GM23338 (cell line): ENCODE results near the gene TCERG1L. TPM values are rescaled to one million over a fixed set of nuclear protein-coding genes. Genes with fewer than 3 reads are reported as not detected.

Experiments
- ATAC-seq: fragments of 200-7000 bp; cut with Tn5 transposase; 3 replicates; pipeline ENCODE4 v1.9.1; 2020
- DNase-seq: peaks from one replicate; pipeline ENCODE4 v3.0.0-alpha.2; 2015; ENCODE audit warnings: low spot score
- H2AFZ ChIP-seq: fragments of 200-600 bp; sonication (generic); 2 replicates; pipeline ENCODE4 v1.8.0; 2016; ENCODE audit warnings: antibody characterized with exemption, mild to moderate bottlenecking, moderate library complexity
- H3F3A ChIP-seq: fragments of 200-600 bp; sonication (generic); replicated peaks from 2 replicates; pipeline ENCODE4 v1.8.0; 2017; ENCODE audit warnings: antibody characterized with exemption, mixed run types, low read depth
- H3K27ac ChIP-seq: fragments of 200-600 bp; sonication (generic); 2 replicates; pipeline ENCODE4 v1.6.1; 2016; ENCODE audit warnings: low read depth
- H3K27me3 ChIP-seq: fragments of 200-600 bp; sonication (generic); 2 replicates; pipeline ENCODE4 v1.8.0; 2016; ENCODE audit warnings: mild to moderate bottlenecking, mixed run types, moderate library complexity; ENCODE audit not compliant: insufficient read depth
- H3K36me3 ChIP-seq: fragments of 200-600 bp; sonication (generic); 2 replicates; pipeline ENCODE4 v1.8.0; 2016; ENCODE audit warnings: mild to moderate bottlenecking; ENCODE audit not compliant: insufficient read depth
- H3K4me1 ChIP-seq: fragments of 200-600 bp; sonication (generic); 2 replicates; pipeline ENCODE4 v1.8.0; 2016; ENCODE audit warnings: mild to moderate bottlenecking, moderate library complexity; ENCODE audit not compliant: insufficient read depth
- H3K4me2 ChIP-seq: fragments of 200-600 bp; sonication (generic); 2 replicates; pipeline ENCODE4 v1.7.1; 2017; ENCODE audit warnings: mixed run types
- H3K4me3 ChIP-seq: fragments of 200-600 bp; sonication (generic); 2 replicates; pipeline ENCODE4 v1.6.1; 2016; ENCODE audit warnings: mixed run types
- H3K79me2 ChIP-seq: fragments of 200-600 bp; sonication (generic); replicated peaks from 2 replicates; pipeline ENCODE4 v1.8.0; 2017; ENCODE audit warnings: mild to moderate bottlenecking; ENCODE audit not compliant: insufficient read depth
- H3K9me2 ChIP-seq: fragments of 200-600 bp; sonication (generic); 2 replicates; pipeline ENCODE4 v1.8.0; 2017; ENCODE audit not compliant: insufficient read depth
- H4K20me1 ChIP-seq: fragments of 200-600 bp; sonication (generic); replicated peaks from 2 replicates; pipeline ENCODE4 v1.8.0; 2017; ENCODE audit warnings: mild to moderate bottlenecking; ENCODE audit not compliant: insufficient read depth
- H3K27ac Mint-ChIP-seq: 2 replicates; pipeline ENCODE4 v1.8.0; 2020; ENCODE audit warnings: inconsistent platforms, mild to moderate bottlenecking, moderate library complexity, mixed read lengths
- H3K27me3 Mint-ChIP-seq: 3 replicates; pipeline ENCODE4 v1.8.0; 2022; ENCODE audit warnings: low read depth, mild to moderate bottlenecking, moderate library complexity, mixed read lengths, inconsistent platforms; ENCODE audit not compliant: insufficient read depth, poor library complexity
- H3K36me3 Mint-ChIP-seq: 3 replicates; pipeline ENCODE4 v1.8.0; 2021; ENCODE audit warnings: low read depth, mild to moderate bottlenecking, inconsistent platforms, moderate library complexity, mixed read lengths
- H3K4me1 Mint-ChIP-seq: 3 replicates; pipeline ENCODE4 v1.8.0; 2020; ENCODE audit warnings: mild to moderate bottlenecking, inconsistent platforms, mixed read lengths
- H3K4me3 Mint-ChIP-seq: 3 replicates; pipeline ENCODE4 v1.8.0; 2021; ENCODE audit warnings: moderate library complexity, mild to moderate bottlenecking, inconsistent platforms, mixed read lengths
- H3K9me3 Mint-ChIP-seq: 3 replicates; pipeline ENCODE4 v1.8.0; 2020; ENCODE audit warnings: moderate library complexity, mild to moderate bottlenecking, inconsistent platforms, mixed read lengths
- CREB1 ChIP-seq: fragments of 250-450 bp; sonication (Bioruptor Pico); IDR thresholded peaks from 2 replicates; pipeline ENCODE4 v1.5.0; 2020; ENCODE audit warnings: low read depth, mild to moderate bottlenecking, moderate library complexity
- CTCF ChIP-seq, 2 experiments: fragments of 200-600 bp in 1 of 2; sonication (generic) in 1 of 2; conservative IDR thresholded peaks; 2 replicates each; pipeline versions ENCODE4 v1.5.1 to v1.6.1; 2016 to 2017; ENCODE audit warnings: antibody characterized with exemption in 2 of 2, low read depth in 2 of 2, mild to moderate bottlenecking in 2 of 2, moderate library complexity in 1 of 2
- EZH2 ChIP-seq: fragments of 200-600 bp; sonication (generic); IDR thresholded peaks from one replicate; pipeline ENCODE4 v1.8.0; 2017; ENCODE audit warnings: antibody characterized with exemption, mild to moderate bottlenecking, low read depth; ENCODE audit not compliant: unreplicated experiment
- EZH2phosphoT487 ChIP-seq: fragments of 200-600 bp; sonication (generic); IDR thresholded peaks from one replicate; pipeline ENCODE4 v1.8.1; 2018; ENCODE audit warnings: antibody characterized with exemption; ENCODE audit not compliant: unreplicated experiment
- JUNB ChIP-seq: IDR thresholded peaks from one replicate; pipeline ENCODE4 v1.6.1; 2016; ENCODE audit warnings: antibody characterized with exemption; ENCODE audit not compliant: unreplicated experiment
- NANOG ChIP-seq: IDR thresholded peaks from 2 replicates; pipeline ENCODE4 v1.6.1; 2016; ENCODE audit warnings: antibody characterized with exemption, borderline replicate concordance
- POLR2AphosphoS5 ChIP-seq: IDR thresholded peaks from 2 replicates; pipeline ENCODE4 v1.6.1; 2016; ENCODE audit warnings: antibody characterized with exemption, low read depth
- STAT1 ChIP-seq: IDR thresholded peaks from one replicate; pipeline ENCODE4 v1.6.1; 2016; ENCODE audit warnings: antibody characterized with exemption; ENCODE audit not compliant: unreplicated experiment
- ZNF114 ChIP-seq: fragments of 250-450 bp; sonication (Bioruptor Pico); IDR thresholded peaks from 2 replicates; pipeline ENCODE4 v1.5.0; 2020; ENCODE audit warnings: mild to moderate bottlenecking, moderate library complexity
- polyA plus RNA-seq: library from polyadenylated mRNA; unstranded; fragments of >200 nt; fragmentation: Nextera tagmentation; extraction: Ambion mirVana; gene quantifications from 2 replicates; pipeline ENCODE4 v1.2.1, GENCODE V29; 2016
- total RNA-seq: library from RNA; depleted of rRNA; stranded (reverse); fragments of >200 nt; shearing (Covaris generic); gene quantifications from 2 replicates; pipeline ENCODE4 v1.2.3, GENCODE V29; 2014
- TF ChIP-seq, protein P1 (sequence below): fragments of 250-450 bp; sonication (Bioruptor Pico); IDR thresholded peaks from 2 replicates; pipeline ENCODE4 v1.5.0; 2020; ENCODE audit warnings: mild to moderate bottlenecking, moderate library complexity

Gene TCERG1L
- total and polyA plus RNA-seq, 2 experiments from 2014 or later = 3.9 to 5.5 TPM

DNA sequence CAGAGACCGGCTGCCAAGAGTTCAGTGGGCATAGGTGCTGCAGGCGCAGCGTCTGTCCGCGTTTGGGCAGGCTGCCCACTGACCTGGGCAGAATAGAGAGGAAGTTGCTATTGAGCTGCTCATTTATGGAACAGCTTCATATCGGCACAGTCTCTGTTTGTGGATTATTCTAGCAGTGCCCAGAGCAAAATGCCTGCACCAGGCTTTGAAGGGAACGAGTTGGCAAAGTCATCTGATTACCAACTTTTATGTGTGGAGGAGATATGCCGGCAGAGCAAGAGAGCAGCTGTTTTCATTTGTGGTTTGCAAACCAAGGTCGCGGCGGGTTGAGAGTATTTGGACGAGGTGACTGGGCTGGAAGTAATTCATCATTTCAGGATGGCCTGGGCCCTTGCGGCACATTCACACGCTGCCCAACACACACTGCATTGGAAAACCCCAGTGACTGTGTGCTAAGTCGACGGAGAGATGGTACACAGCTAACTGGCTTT, 228.5 kb downstream of the TCERG1L start:
- Histone ChIP-seq H3K79me2 (no peaks in the 10 kb centered on the region), H3F3A (no peaks in the 10 kb centered on the region), H3K36me3 (no peaks in the 10 kb centered on the region), H3K9me2 (peaks cover 3% of the 10 kb centered on the region; the same call in 1 of the 2 replicates), H3K4me2 (no peak overlapping the region), H3K4me1 (no peaks in the 10 kb centered on the region), H2AFZ (no peak overlapping the region), H4K20me1 (no peaks in the 10 kb centered on the region), H3K4me3 (no peak overlapping the region), H3K27me3 (no peaks in the 10 kb centered on the region), H3K27ac (no peak overlapping the region)
- no peak for ATAC-seq
- DNase-seq = no peak
- Mint-ChIP-seq H3K4me3 (no peak overlapping the region), H3K9me3 (peaks cover 82% of the 10 kb centered on the region), H3K36me3 (peaks cover 20% of the 10 kb centered on the region), H3K4me1 (peaks cover 2% of the 10 kb centered on the region; the same call in 1 of the 3 replicates), H3K27ac (no peak overlapping the region), H3K27me3 (peaks cover 9% of the 10 kb centered on the region)
- TF ChIP-seq STAT1 (no peak), NANOG (no peak), JUNB (no peak), EZH2phosphoT487 (no peak), POLR2AphosphoS5 (no peak), CTCF (conservative IDR thresholded peaks at IDR 0.05; ENCODE audit: low read depth in 2 of 2) (no peak), EZH2 (no peak), CREB1 (no peak), ZNF114 (CRISPR knock-in tag) (no peak)
- TF ChIP-seq, protein P1, sequence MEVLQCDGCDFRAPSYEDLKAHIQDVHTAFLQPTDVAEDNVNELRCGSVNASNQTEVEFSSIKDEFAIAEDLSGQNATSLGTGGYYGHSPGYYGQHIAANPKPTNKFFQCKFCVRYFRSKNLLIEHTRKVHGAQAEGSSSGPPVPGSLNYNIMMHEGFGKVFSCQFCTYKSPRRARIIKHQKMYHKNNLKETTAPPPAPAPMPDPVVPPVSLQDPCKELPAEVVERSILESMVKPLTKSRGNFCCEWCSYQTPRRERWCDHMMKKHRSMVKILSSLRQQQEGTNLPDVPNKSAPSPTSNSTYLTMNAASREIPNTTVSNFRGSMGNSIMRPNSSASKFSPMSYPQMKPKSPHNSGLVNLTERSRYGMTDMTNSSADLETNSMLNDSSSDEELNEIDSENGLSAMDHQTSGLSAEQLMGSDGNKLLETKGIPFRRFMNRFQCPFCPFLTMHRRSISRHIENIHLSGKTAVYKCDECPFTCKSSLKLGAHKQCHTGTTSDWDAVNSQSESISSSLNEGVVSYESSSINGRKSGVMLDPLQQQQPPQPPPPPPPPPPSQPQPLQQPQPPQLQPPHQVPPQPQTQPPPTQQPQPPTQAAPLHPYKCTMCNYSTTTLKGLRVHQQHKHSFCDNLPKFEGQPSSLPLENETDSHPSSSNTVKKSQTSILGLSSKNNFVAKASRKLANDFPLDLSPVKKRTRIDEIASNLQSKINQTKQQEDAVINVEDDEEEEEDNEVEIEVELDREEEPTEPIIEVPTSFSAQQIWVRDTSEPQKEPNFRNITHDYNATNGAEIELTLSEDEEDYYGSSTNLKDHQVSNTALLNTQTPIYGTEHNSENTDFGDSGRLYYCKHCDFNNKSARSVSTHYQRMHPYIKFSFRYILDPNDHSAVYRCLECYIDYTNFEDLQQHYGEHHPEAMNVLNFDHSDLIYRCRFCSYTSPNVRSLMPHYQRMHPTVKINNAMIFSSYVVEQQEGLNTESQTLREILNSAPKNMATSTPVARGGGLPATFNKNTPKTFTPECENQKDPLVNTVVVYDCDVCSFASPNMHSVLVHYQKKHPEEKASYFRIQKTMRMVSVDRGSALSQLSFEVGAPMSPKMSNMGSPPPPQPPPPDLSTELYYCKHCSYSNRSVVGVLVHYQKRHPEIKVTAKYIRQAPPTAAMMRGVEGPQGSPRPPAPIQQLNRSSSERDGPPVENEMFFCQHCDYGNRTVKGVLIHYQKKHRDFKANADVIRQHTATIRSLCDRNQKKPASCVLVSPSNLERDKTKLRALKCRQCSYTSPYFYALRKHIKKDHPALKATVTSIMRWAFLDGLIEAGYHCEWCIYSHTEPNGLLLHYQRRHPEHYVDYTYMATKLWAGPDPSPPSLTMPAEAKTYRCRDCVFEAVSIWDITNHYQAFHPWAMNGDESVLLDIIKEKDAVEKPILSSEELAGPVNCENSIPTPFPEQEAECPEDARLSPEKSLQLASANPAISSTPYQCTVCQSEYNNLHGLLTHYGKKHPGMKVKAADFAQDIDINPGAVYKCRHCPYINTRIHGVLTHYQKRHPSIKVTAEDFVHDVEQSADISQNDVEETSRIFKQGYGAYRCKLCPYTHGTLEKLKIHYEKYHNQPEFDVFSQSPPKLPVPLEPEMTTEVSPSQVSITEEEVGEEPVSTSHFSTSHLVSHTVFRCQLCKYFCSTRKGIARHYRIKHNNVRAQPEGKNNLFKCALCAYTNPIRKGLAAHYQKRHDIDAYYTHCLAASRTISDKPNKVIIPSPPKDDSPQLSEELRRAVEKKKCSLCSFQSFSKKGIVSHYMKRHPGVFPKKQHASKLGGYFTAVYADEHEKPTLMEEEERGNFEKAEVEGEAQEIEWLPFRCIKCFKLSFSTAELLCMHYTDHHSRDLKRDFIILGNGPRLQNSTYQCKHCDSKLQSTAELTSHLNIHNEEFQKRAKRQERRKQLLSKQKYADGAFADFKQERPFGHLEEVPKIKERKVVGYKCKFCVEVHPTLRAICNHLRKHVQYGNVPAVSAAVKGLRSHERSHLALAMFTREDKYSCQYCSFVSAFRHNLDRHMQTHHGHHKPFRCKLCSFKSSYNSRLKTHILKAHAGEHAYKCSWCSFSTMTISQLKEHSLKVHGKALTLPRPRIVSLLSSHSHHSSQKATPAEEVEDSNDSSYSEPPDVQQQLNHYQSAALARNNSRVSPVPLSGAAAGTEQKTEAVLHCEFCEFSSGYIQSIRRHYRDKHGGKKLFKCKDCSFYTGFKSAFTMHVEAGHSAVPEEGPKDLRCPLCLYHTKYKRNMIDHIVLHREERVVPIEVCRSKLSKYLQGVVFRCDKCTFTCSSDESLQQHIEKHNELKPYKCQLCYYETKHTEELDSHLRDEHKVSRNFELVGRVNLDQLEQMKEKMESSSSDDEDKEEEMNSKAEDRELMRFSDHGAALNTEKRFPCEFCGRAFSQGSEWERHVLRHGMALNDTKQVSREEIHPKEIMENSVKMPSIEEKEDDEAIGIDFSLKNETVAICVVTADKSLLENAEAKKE (CRISPR knock-in tag) = no peak
